Measurements from ENCODE around the gene SNAPC2.
"Not testable (repeated sequence)": the region's sequence is repeated elsewhere in the genome, so short reads cannot be mapped to it uniquely, and the experiment has no call there.

Gene SNAPC2

DNA sequence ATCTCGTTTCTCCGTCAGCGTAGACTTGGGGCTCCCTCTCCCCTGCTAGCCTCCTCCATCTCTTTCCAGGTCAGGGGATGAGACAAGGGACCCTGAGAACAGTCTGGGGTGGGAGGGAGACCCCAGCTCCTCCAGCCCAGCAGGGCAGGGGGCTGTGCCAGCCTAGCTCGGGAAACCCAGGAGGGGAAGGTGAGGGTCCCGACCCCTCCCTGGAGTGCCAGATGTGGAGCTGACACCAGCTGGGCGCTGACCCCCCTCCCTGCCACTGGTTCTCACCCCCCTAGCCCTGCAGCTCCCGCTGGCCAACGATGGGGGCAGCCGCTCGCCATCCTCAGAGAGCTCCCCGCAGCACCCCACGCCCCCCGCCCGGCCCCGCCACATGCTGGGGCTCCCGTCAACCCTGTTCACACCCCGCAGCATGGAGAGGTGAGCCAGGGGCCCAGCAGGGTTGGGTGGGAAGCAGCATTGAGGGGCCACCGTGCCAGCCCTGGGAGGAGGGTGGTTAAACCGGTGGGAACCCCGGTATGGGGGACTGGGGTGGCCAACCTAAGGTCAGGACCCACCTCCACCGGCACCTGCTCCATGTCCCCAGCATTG, 10.6 kb upstream of the SNAPC2 start:
- no peak for DNase-seq (ENCODE audit: low spot score)

DNA sequence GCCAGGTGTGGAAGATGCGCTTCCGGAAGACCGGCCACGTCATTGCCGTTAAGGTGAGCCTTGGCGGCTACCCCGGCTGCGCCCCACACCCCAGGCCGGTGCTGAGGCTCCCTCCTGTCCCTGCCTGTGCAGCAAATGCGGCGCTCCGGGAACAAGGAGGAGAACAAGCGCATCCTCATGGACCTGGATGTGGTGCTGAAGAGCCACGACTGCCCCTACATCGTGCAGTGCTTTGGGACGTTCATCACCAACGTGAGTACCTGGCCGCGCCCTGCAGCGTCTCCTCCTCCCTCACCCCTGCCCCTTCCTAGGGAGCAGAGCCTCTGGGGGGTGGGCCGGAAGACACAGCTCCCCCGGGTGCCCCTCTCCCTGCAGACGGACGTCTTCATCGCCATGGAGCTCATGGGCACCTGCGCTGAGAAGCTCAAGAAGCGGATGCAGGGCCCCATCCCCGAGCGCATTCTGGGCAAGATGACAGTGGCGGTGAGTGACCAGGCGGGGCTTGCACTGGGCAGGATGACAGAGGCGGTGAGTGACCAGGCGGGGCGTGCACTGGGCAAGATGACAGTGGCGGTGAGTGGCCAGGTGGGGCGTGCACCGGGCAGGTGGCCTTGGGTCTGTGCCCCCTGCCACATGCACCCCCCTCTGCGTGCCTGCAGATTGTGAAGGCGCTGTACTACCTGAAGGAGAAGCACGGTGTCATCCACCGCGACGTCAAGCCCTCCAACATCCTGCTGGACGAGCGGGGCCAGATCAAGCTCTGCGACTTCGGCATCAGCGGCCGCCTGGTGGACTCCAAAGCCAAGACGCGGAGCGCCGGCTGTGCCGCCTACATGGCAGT, 9.6 kb upstream of the SNAPC2 start:
- DNase-seq (ENCODE audit: low spot score) = no peak

DNA sequence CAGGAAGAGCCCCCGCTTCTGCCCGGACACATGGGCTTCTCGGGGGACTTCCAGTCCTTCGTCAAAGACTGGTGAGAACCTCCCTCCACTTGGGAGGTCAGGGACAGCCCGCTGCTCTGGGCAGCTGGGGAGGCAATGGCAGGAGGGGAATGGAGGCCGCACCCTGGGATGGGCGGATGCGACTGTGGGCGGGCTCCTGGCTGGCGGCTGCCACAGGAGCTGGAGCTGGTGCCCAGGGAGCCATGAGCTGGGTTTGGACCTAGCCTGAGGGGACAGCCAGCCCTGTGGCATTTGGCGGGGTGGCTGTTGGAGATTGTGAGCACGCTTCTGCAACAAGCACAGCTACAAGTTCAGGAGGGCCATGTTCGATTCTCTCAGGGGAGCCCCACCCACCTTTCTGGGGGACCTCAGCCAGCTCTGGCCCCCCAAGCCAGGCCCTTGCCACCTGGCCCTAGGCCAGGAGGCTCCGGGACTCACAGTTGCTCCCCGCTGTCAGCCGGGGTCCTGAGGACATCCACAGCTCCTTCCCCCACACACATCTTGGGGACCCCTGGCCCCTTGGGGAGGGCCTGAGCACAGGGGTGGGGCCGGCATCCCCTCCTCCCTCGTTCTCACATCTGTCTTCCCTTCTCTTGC, 8.5 kb upstream of the SNAPC2 start:
- DNase-seq (ENCODE audit: low spot score) = no peak

DNA sequence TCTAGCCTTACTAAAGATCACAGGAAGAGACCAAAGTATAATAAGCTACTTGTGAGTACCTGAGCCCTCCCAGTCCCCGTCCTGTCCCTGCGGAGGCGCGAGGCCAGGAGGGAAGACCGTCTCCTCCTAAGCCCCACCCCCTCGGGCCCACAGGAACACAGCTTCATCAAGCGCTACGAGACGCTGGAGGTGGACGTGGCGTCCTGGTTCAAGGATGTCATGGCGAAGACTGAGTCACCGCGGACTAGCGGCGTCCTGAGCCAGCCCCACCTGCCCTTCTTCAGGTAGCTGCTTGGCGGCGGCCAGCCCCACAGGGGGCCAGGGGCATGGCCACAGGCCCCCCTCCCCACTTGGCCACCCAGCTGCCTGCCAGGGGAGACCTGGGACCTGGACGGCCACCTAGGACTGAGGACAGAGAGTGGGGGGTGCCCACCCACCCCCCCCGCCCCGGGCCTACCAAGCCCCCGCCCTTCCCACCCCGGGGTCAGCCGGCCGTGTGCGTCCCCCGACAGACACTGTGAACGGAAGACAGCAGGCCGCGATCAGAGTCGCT, 7.9 kb upstream of the SNAPC2 start:
- no peak for DNase-seq (ENCODE audit: low spot score)

DNA sequence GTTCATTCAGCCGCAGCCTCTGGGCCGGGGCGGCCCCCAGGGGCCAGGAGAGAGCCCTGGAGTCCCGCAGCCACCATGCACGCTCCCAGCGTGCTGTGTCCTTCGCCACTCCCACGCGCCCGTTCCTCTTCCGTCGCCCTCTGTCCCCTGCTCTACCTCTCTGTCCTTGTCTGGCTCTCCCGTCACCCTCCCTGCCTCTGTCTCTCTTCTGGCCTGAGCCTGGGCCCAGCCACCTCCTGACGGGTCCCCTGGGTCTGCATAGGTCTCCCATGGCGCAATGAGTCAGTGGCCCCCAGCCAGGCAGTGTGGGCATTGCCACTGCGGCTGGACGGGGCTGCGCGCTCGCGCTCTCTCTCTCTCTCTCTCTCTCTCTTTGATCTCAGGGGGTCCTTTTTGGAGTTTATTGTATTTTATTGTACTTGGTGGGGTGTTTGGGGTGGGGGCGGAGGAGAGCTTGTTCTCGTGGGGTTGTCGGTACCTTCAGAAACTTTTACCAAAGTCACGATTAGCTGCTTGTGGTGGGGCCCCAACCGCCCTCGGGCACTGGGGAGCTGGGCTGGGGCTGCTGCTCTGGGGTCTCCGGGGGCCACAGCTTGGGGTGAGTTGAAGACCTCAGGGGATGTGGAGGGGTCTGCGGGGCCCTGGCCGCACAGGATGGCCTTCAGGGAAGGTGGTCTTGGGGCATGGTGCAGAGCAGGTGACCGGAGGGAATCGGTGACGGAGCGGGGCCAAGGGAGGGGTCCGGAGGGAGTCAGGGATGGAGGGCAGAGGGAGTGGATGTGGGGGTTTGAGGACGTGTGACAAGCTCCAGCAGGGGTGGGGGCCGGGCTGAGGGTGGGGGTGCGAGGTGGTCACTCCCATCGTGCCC, 7.2 kb upstream of the SNAPC2 start:
- no peak for DNase-seq (ENCODE audit: low spot score)

DNA sequence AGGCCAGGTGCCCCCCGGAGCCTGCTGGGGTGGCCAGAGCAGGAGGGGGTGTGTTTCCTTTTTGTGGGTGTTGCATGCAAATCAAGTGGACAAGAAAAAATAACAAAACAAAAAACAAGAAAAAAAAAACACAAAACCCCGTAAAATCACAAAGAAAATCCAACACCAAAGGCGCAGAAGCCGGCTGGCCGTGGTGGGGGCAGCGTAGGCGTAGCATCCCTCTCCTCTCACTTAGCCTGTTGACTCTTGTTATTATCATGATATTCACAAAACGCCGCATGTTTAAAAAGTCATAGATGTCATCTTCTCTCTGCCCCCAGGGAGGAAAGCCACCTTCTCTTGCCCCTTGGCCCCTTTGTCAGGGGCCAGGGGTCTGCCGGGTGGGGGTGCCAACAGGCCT, 6.5 kb upstream of the SNAPC2 start:
- DNase-seq (ENCODE audit: low spot score) = no peak

DNA sequence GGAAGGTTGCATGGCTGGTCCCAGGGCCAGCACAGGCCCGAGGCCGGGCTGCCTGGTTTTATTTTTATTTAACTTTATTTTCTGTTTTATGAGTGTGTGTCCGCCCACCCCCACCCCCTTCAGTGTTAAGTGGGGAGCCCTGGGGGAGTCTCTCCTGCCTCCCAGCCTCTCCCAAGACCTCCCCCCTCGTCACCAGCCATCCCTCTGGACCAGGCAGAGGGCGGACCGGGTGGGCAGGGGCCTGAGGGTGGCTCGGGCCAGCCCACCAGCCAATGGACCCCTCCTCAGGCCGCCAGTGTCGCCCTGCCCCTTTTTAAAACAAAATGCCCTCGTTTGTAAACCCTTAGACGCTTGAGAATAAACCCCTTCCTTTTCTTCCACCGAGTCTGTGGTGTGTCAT, 6.0 kb upstream of the SNAPC2 start:
- DNase-seq (ENCODE audit: low spot score) = no peak

DNA sequence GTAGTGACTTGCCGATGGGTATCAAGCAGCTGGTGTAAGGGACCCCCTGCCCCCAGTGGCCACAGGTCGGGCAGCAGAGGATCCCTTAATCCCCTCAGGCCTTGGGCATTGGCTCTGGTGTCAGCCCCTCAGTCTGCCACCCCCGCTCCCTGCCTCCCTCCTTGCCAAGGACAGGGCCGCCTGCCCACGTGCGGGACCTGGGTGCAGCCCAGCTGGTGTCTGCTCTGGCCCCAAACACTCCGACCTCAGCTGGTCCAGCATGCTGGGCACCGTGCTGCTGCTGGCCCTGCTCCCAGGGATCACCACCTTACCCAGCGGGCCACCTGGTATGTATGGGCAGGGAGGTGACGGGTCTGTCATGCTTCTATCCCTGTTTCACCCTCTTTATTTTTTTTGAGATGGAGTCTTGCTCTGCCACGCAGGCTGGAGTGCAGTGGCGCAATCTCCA, 5.5 kb upstream of the SNAPC2 start, which contains the start of gene TGFBR3L:
Gene TGFBR3L, plus strand, starts transcription at position 233 of the 448 bp plus-strand sequence.
- no peak for DNase-seq (ENCODE audit: low spot score)

DNA sequence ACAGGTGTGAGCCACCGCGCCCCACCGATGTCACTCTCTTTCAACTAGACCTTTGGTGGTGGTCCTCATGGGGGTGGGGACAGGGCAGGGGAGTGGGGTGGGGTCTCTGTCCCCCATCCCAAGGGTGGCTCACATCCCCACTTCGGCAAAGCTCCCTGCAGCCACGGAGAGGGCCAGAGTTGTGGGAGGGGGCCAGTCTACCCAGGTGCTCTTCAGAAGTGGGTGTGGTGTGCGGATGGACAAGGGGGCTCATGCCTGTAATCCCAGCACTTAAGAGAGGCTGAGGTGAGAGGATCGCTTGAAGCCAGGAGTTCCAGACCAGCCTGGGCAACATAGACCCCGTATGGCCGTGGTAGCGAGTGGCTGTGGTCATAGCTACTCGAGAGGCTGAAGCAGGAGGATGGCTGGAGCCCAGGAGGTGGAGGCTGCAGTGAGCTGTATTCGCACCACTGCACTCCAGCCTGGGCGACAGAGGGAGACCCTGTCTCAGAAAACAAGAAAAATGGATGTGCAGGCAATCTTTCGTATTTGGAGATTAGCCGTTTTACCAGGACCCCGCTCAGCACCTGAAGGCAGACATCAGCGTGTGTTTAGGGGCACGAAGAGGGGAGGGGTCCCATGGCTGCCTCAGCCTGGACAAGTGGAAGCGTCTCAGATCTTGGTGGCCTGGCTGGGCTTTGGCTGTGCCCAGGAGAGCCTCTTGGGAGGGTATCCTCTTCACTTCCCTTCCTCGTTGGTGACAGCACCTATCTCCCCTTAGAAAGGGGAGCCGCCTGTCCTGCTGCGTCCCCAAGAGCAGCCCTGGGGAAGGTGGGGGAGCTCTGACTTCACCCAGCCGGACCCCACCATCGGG, 4.7 kb upstream of the SNAPC2 start:
- DNase-seq (ENCODE audit: low spot score) = no peak

DNA sequence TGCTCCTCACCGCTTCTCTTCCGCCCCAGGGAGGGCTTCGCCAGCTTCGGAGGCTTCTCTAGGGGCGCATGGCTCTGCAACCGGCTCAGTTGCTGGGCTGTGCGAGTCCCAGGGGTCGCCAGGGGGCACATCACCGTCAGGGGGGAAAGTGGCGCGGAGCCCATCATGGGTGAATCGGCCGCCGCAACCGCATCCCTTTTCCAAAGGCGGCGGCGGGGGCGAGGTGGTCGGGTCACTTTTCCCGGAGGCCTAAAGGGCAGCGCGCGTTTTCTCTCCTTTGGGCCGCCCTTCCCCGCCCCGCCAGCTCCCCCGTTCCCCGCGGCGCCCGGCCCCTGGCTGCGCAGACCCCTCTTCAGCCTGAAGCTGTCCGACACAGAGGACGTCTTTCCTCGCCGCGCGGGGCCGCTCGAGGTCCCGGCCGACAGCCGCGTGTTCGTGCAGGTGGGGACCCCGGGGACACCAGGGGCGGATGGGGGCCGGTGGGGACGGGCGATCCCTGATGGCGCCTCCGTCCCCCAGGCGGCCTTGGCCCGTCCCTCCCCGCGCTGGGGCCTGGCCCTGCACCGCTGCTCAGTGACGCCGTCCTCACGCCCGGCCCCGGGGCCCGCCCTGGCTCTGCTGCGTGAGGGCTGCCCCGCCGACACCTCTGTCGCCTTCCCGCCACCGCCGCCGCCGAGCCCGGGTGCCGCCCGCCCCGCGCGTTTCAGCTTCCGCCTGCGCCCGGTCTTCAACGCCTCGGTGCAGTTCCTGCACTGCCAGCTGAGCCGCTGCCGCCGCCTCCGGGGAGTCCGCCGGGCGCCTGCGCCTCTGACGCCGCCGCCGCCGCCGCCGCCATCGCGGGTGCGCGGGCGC, 3.8 kb upstream of the SNAPC2 start:
- peak; percentile 33 for DNase-seq (ENCODE audit: low spot score)

DNA sequence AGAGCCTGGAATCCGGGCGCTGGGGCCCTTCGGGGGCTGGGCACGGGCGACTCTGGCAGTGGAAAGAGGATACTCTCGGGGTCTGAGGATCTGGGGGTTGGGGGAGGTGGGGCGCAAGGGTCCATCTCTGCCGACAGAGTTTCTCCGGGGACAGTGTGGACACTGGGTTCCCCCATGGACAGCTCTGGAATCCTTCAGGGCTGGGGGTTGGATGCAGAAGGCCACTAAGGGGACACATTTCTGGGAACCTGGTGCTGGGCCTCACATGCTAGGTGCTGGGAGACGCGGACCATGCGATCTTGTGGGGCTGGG, 3.2 kb upstream of the SNAPC2 start:
- DNase-seq (ENCODE audit: low spot score) = no peak

DNA sequence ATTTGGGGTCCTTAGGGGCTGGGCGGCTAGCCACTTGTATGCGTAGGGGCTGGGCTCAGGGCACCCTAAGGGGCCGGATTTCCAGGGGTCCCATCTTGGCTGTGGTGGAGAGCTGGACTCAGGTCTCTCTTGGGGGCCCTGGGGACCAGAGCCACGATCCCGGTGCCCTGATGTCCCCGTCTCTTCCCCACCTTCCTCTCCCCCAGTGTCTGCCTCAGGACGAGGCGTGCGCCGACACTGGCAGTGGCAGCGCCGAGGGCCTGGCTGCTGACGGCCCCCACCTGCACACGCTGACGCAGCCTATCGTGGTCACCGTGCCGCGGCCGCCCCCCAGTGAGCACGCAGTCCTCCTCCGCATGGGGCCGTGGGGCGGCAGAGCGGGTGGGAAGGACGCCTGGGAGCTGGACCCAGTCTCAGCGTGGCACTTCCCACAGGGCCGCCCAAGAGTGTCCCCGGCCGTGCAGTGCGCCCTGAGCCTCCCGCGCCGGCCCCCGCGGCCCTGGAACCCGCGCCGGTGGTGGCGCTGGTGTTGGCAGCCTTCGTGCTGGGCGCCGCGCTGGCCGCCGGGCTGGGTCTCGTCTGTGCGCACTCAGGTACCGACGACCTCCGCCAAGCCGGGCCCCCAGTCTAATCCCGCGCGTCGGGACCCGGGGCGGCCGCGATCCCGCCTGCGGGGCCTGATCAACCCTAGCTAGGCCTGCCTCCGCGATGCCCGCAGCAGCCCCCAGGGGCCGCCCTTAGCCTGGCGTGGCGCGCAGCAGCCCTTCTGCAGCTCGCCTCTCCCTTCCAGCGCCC, 2.7 kb upstream of the SNAPC2 start:
- peak; percentile 54 for DNase-seq (ENCODE audit: low spot score)

DNA sequence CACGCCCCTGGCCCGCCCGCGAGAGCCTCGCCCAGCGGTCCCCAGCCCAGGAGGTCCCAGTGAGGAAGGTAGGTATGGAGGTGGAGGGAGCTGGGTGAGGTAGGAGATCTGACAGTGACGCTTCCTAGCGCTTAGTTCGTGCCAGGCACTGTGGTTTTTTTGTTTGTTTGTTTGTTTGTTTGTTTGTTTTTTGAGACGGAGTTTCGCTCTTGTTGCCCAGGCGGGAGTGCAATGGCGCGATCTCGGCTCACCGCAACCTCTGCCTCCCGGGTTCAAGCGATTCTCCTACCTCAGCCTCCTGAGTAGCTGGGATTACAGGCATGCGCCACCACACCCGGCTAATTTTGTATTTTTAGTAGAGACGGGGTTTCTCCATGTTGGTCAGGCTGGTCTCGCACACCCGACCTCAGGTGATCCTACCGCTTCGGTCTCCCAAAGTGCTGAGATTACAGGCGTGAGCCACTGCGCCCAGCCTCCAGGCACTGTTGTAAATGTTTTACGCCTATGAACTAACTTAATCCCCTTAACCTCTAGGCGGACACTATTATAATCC, 2.0 kb upstream of the SNAPC2 start:
- not testable (repeated sequence) for DNase-seq (ENCODE audit: low spot score)

DNA sequence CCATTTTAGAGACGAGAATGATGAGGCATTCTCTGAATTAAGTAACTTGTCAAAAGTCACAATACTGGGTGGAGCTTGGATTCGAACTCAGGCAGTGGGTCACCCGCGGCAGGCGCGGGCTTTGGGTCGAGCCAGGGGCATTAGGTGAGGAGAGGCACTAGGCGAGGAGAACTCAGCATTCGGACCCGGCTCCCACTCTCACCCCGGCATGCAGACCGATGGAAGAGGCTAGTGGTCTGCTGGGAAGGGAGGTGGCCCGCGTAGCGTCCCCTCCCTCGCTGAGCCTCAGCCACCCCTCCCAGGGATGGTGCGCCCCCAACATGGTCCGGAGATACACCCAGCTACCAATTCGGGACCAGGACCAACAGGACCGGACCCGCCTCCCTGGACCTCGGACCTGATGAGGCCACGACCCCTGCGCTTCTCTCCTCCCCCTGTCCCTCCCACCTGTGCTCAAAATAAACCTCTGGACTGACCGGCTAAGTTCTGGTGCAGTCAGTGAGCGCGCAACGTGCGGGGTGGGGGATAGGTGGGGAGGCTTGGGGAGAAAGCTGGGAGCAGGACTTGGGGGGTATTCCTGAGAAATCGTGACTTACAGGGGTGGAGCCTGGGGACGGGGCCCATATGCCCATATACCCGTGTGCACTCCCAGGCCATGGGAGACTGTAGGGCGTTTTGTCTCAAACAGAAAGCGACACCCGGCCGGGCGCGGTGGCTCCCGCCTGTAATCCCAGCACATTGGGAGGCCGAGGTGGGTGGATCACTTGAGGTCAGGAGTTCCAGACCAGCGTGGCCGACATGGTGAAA, 1.3 kb upstream of the SNAPC2 start:
- no peak for DNase-seq (ENCODE audit: low spot score)

DNA sequence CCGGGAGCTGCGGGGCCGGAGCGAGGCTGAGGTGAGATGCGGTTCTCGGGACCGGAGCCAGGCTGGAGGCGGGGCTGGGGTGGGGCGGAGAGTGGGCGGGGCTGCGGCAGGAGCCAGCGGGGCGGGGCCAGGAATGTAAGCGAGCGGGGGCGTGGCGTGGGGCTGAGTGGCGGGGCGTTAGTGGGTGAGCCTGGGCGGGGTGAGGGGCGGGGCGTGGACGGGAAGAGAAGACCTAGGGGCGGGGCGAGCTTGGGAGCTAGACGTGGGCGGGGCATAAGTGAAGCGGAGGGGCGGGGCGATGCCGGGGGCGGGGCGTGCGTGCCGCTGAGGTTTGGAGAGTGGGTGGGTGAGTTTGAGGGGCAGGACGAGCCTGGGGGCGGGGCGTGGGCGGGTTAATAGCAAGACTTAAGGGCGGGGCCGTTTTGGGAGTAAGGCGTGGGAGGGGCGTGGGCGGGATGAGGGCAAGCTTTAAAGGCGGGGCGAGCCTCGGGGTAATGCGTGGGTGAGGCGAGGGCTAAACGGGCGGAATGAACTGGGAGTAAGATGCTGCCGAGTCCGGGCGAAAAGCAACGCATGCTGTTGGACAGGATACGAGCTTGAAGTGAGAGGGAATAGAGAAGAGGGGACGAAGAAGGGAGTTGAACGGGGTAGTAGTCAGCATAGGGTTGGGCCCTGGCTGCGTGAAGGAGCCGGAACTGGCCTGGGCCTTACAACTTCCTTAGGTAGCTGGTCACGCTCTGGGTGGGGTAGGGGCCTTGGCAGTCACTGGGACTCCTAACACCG, 572 bp downstream of the SNAPC2 start:
- DNase-seq (ENCODE audit: low spot score) = peak; percentile 99

DNA sequence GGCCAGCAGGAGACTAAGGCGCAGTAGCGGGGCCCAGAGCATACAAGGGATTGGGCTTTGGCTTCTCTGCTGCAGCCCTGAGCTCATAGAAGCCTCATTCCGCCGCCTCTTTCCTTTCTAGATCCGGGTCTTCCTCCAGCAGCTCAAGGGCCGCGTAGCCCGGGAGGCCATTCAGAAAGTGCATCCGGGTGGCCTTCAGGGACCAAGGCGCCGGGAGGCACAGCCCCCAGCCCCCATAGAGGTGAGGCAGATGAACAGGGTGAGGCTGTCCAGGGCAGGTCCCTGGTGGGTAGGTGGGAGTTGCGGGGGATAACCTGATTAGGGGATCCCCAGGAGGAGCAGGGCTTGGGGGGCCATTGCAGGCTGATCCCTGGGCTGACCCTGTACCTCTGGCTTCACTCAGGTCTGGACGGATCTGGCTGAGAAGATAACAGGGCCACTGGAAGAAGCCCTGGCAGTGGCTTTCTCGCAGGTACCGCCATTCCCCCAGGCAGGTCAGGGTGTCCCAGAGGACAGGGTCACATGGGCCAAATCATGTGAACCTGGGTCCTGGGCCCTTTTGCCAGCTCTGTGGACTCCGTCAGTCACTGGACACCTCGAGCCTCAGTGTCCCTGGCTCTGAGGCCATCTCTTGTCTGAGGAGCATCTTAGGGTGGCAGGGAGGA, 1.3 kb downstream of the SNAPC2 start:
- no peak for DNase-seq (ENCODE audit: low spot score)

Data from CD4-positive, alpha-beta T cell treated with Interleukin-2 at 100 ng/mL for 4 hours (primary cell).